Measurements from ENCODE around the gene OR52L1. TPM values are rescaled to one million over a fixed set of nuclear protein-coding genes. Genes with fewer than 3 reads are reported as not detected.
"Not testable (repeated sequence)": the region's sequence is repeated elsewhere in the genome, so short reads cannot be mapped to it uniquely, and the experiment has no call there.

The OR52L1 gene
- total and polyA plus RNA-seq, 5 donors from 2014 or later, result not detected

DNA sequence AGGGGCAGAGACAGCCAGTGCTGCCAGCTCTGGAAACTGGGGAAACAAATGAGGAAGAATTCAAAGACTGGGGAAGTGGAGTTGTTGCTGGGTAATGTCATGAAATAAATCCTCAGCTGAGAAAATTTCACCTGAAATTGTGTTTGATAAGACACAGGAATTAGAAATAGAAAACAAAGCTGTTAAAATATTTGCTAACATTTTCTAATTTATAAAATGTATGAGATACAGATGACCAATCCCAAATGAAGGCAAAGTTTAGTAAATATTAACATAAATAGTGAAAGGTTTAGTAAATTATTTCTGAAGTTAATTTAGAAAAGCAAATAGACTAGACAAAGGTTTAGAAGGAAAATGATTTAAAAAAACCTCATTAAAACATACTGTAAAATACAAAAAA is 18.4 kb downstream of the OR52L1 start, which contains the start of gene OR56A5:
Gene OR56A5, minus strand, starts transcription at position 101 of the 400 bp plus-strand sequence. Its CDS starts 0 bp downstream, at position 101.
- no peaks in the 10 kb centered on the region for H3K36me3 ChIP-seq (ENCODE audit: control insufficient read depth, insufficient read depth, low read length)
- no peak within 1 kb of the TSS for H3K27ac ChIP-seq (ENCODE audit: insufficient read depth, low read length, poor library complexity, severe bottlenecking)
- Mint-ChIP-seq H3K9me3 (peaks cover 0 to 9% (median 7%) of the 10 kb centered on the region in 7 donors), H3K4me1 (no peaks in the 10 kb centered on the region), H3K27ac (no peak within 1 kb of the TSS), H3K27me3 (no peaks in the 10 kb centered on the region), H3K4me3 (no peak within 1 kb of the TSS), H3K36me3 (no peaks in the 10 kb centered on the region)
- H3K4me1 ChIP-seq (ENCODE audit: control insufficient read depth, insufficient read depth, low read length, poor library complexity, severe bottlenecking), result no peaks in the 10 kb centered on the region
- H3K27me3 ChIP-seq (ENCODE audit: control insufficient read depth, insufficient read depth, low read length), result peaks cover 3% of the 10 kb centered on the region
- no peak for DNase-seq
- no peak within 1 kb of the TSS for H3K4me3 ChIP-seq (ENCODE audit: low read depth, low read length)
- H3K9me3 ChIP-seq (ENCODE audit: control insufficient read depth in 2 of 2, low read length in 2 of 2), result peaks cover 0 to 3% of the 10 kb centered on the region in 2 experiments
- ATAC-seq (ENCODE audit: low read depth in 2 of 2), result no peak

DNA sequence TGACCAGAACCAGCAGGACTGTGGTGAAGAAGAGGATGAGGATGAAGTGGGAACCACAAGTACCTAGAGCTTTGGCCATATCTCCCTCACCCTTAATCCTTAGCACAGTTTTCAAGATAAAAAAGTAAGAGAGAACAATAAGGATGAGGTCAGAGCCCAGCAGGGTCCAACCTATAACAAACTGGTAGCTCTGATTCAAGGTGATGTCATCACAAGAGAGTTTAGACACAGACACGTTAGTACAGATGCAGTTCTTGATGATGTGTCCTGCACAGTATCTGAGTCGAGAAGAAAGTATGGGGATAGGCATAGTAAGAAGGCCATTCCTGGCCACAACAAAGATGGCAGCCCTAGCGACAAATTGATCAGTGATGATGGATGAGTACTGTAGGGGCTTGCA is 19.1 kb downstream of the OR52L1 start:
- no peaks in the 10 kb centered on the region for H3K27me3 Mint-ChIP-seq
- no peak for DNase-seq
- H3K27ac Mint-ChIP-seq, result no peak overlapping the region

DNA sequence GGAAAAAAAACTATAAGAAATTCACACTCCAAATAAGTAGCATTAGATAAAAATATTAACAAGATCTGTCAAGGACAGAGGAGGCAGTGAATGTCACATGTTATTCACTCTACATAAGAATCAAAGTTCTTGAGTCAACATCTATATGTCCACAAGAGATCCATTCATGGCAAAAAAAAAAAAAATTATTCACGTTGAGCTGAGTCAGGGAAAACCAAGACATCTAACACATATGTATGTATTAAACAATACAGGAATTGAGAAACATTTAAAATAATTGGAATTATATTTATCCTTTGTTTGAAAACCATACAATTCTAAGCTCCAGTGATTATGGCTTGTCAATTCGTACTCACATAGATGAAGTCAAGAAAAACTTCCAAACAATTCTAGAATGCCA is 19.8 kb downstream of the OR52L1 start:
- no peak overlapping the region for H3K4me3 ChIP-seq (ENCODE audit: low read depth, low read length)
- H3K27me3 Mint-ChIP-seq, result no peaks in the 10 kb centered on the region
- no peaks in the 10 kb centered on the region for H3K4me1 Mint-ChIP-seq
- no peak overlapping the region for H3K27ac ChIP-seq (ENCODE audit: insufficient read depth, low read length, poor library complexity, severe bottlenecking)
- H3K9me3 ChIP-seq (ENCODE audit: control insufficient read depth in 2 of 2, low read length in 2 of 2), result peaks cover 2 to 7% of the 10 kb centered on the region in 2 experiments
- DNase-seq (no peak), ATAC-seq (ENCODE audit: low read depth in 2 of 2) (no peak)
- H3K9me3 Mint-ChIP-seq, result peaks cover 1 to 19% (median 9%) of the 10 kb centered on the region in 7 donors
- H3K36me3 Mint-ChIP-seq, result no peaks in the 10 kb centered on the region
- no peaks in the 10 kb centered on the region for H3K4me1 ChIP-seq (ENCODE audit: control insufficient read depth, insufficient read depth, low read length, poor library complexity, severe bottlenecking)
- H3K27me3 ChIP-seq (ENCODE audit: control insufficient read depth, insufficient read depth, low read length), result peaks cover 3% of the 10 kb centered on the region
- no peak overlapping the region for H3K27ac Mint-ChIP-seq
- H3K36me3 ChIP-seq (ENCODE audit: control insufficient read depth, insufficient read depth, low read length), result no peaks in the 10 kb centered on the region
- H3K4me3 Mint-ChIP-seq, result no peak overlapping the region

More for the DNA sequence above, 19.1 kb downstream of the OR52L1 start:
- no peak for ATAC-seq (ENCODE audit: low read depth in 2 of 2)
- Histone ChIP-seq H3K36me3 (ENCODE audit: control insufficient read depth, insufficient read depth, low read length) (no peaks in the 10 kb centered on the region), H3K4me1 (ENCODE audit: control insufficient read depth, insufficient read depth, low read length, poor library complexity, severe bottlenecking) (no peaks in the 10 kb centered on the region), H3K9me3 (ENCODE audit: control insufficient read depth in 2 of 2, low read length in 2 of 2) (peaks cover 2 to 7% of the 10 kb centered on the region in 2 experiments), H3K4me3 (ENCODE audit: low read depth, low read length) (no peak overlapping the region), H3K27ac (ENCODE audit: insufficient read depth, low read length, poor library complexity, severe bottlenecking) (no peak overlapping the region), H3K27me3 (ENCODE audit: control insufficient read depth, insufficient read depth, low read length) (peaks cover 3% of the 10 kb centered on the region)
- H3K9me3 Mint-ChIP-seq, result peaks cover 1 to 15% (median 9%) of the 10 kb centered on the region in 7 donors
- H3K4me1 Mint-ChIP-seq, result no peaks in the 10 kb centered on the region
- H3K4me3 Mint-ChIP-seq, result no peak overlapping the region
- no peaks in the 10 kb centered on the region for H3K36me3 Mint-ChIP-seq

DNA sequence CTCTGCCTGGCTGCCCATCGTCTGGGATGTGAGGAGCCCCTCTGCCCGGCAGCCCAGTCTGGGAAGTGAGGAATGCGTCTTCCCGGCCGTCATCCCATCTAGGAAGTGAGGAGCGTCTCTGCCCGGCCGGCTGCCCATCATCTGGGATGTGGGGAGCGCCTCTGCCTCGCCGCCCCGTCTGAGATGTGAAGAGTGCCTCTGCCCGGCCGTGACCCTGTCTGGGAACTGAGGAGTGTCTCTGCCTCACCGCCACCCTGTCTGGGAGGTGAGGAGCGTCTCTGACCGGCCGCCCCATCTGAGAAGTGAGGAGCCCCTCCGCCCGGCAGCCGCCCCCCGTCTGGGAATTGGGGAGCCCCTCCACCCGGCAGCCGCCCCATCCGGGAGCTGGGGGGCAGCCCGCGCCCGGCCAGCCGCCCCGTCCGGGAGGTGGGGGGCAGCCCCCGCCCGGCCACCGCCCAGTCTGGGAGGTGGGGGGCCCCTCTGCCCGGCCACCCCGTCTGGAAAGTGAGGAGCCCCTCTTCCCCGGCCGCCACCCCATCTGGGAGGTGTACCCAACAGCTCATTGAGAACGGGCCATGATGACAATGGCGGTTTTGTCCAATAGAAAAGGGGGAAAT is 26.0 kb downstream of the OR52L1 start:
- H3K4me3 Mint-ChIP-seq; ATAC-seq (ENCODE audit: low read depth in 2 of 2); DNase-seq; H3K4me1 Mint-ChIP-seq; H3K9me3 ChIP-seq (ENCODE audit: control insufficient read depth in 2 of 2, low read length in 2 of 2); H3K36me3 Mint-ChIP-seq; H3K27me3 Mint-ChIP-seq; H3K27me3 ChIP-seq (ENCODE audit: control insufficient read depth, insufficient read depth, low read length); H3K4me3 ChIP-seq (ENCODE audit: low read depth, low read length); H3K4me1 ChIP-seq (ENCODE audit: control insufficient read depth, insufficient read depth, low read length, poor library complexity, severe bottlenecking); H3K27ac ChIP-seq (ENCODE audit: insufficient read depth, low read length, poor library complexity, severe bottlenecking); H3K36me3 ChIP-seq (ENCODE audit: control insufficient read depth, insufficient read depth, low read length); H3K27ac Mint-ChIP-seq: not testable (repeated sequence)
- H3K9me3 Mint-ChIP-seq, result peaks cover 1 to 29% (median 11%) of the 10 kb centered on the region in 7 donors

DNA sequence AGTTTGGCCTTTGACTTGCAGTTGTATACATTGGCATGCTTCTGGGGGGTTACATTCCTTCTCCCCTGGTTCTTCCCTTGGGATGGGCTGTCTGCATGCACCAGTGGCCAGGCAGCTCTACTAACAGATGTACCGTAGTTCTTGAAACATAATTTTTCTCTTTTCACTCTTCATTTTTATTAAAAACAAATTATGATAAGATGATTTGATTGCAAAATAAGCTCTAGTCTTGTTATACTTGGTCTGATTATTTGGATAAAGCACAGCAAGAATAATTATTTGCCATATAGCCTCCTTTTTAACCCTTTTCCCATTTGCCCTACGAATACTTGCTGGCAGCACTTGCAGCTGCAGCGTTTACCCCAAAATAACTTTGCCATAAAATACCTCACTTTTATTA is 31.2 kb downstream of the OR52L1 start:
- Mint-ChIP-seq H3K36me3 (no peaks in the 10 kb centered on the region), H3K9me3 (peaks cover 0 to 7% (median 3%) of the 10 kb centered on the region in 7 donors), H3K4me1 (no peaks in the 10 kb centered on the region), H3K27ac (no peak overlapping the region), H3K27me3 (no peaks in the 10 kb centered on the region), H3K4me3 (no peak overlapping the region)
- Histone ChIP-seq H3K27me3 (ENCODE audit: control insufficient read depth, insufficient read depth, low read length) (no peaks in the 10 kb centered on the region), H3K36me3 (ENCODE audit: control insufficient read depth, insufficient read depth, low read length) (no peaks in the 10 kb centered on the region), H3K4me3 (ENCODE audit: low read depth, low read length) (no peak overlapping the region), H3K9me3 (ENCODE audit: control insufficient read depth in 2 of 2, low read length in 2 of 2) (no peaks in the 10 kb centered on the region), H3K4me1 (ENCODE audit: control insufficient read depth, insufficient read depth, low read length, poor library complexity, severe bottlenecking) (no peaks in the 10 kb centered on the region), H3K27ac (ENCODE audit: insufficient read depth, low read length, poor library complexity, severe bottlenecking) (no peak overlapping the region)
- no peak for DNase-seq
- no peak for ATAC-seq (ENCODE audit: low read depth in 2 of 2)

DNA sequence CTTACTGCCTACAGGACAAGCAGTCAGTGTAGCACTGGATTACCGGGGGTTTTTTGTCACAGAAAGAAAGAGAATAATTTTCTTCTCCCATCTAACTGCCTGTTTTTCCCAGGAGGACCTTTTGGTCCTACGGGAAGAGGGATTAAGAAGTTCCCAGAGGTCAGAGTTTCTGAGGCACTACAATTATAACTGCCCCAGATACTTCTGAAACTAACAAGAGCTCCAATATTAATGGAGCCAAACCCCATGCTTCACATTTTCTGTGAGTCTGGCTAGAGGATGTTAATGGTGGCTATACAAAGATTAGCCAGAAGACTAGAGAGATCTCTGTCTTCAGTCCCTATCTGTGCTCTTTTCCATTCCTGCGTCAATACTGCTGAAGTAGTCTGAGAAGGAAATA is 44.8 kb downstream of the OR52L1 start, which contains the start of gene OR56A3:
Gene OR56A3, plus strand, starts transcription at position 301 of the 400 bp plus-strand sequence. CDS start 5,096 bp downstream, outside the sequence.
- Histone ChIP-seq H3K4me3 (ENCODE audit: low read depth, low read length) (no peak within 1 kb of the TSS), H3K36me3 (ENCODE audit: control insufficient read depth, insufficient read depth, low read length) (no peaks in the 10 kb centered on the region), H3K9me3 (ENCODE audit: control insufficient read depth in 2 of 2, low read length in 2 of 2) (no peaks in the 10 kb centered on the region), H3K27ac (ENCODE audit: insufficient read depth, low read length, poor library complexity, severe bottlenecking) (no peak within 1 kb of the TSS), H3K27me3 (ENCODE audit: control insufficient read depth, insufficient read depth, low read length) (no peaks in the 10 kb centered on the region), H3K4me1 (ENCODE audit: control insufficient read depth, insufficient read depth, low read length, poor library complexity, severe bottlenecking) (no peaks in the 10 kb centered on the region)
- Mint-ChIP-seq H3K4me3 (no peak within 1 kb of the TSS), H3K4me1 (no peaks in the 10 kb centered on the region), H3K27ac (no peak within 1 kb of the TSS), H3K9me3 (peaks cover 0 to 5% (median 0%) of the 10 kb centered on the region in 7 donors), H3K27me3 (no peaks in the 10 kb centered on the region), H3K36me3 (no peaks in the 10 kb centered on the region)
- DNase-seq (no peak), ATAC-seq (ENCODE audit: low read depth in 2 of 2) (no peak)

DNA sequence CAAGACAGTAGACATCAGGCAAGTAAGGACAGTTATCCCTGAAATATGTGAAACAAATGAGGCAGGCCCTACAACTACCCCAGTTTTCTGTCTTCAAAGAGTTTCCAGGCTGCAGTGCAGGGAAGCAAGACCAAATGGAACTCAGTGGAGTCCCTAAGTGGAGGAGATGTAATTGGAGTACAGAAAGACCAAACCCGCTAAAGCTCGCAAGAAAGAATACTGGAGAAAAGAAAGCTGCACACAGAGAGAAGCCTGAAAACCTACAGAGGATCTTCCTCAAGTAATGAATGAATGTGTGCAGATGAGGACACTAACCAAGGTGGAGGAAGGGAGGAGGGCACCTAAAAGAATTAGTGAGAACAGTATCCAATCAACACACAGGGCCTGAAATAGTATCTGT is 46.0 kb downstream of the OR52L1 start:
- Histone ChIP-seq H3K4me1 (ENCODE audit: control insufficient read depth, insufficient read depth, low read length, poor library complexity, severe bottlenecking) (no peaks in the 10 kb centered on the region), H3K27me3 (ENCODE audit: control insufficient read depth, insufficient read depth, low read length) (no peaks in the 10 kb centered on the region), H3K4me3 (ENCODE audit: low read depth, low read length) (no peak overlapping the region), H3K27ac (ENCODE audit: insufficient read depth, low read length, poor library complexity, severe bottlenecking) (no peak overlapping the region), H3K36me3 (ENCODE audit: control insufficient read depth, insufficient read depth, low read length) (no peaks in the 10 kb centered on the region), H3K9me3 (ENCODE audit: control insufficient read depth in 2 of 2, low read length in 2 of 2) (no peaks in the 10 kb centered on the region)
- Mint-ChIP-seq H3K27ac (no peak overlapping the region), H3K4me1 (no peaks in the 10 kb centered on the region), H3K9me3 (peaks cover 0 to 6% (median 0%) of the 10 kb centered on the region in 7 donors), H3K4me3 (no peak overlapping the region), H3K27me3 (no peaks in the 10 kb centered on the region), H3K36me3 (no peaks in the 10 kb centered on the region)
- DNase-seq, result no peak
- ATAC-seq (ENCODE audit: low read depth in 2 of 2), result no peak

DNA sequence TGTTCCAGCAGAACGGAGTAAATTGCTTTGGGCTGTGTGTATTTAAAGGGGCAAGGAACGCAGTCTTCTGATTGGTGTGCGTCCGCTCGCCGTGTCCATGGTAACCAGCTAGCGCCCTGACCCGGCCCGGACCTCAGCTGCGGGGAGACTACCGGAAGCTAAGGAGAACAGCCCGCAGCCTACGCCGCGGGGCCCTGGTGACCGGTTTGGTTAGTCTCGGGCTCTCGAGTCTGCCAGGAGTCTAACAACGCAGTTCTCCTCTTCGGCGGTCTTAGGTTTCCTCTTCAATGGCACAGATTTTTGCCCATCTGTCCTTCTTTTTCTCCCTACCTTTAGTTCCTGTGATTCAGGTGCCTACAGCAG is 48.2 kb downstream of the OR52L1 start:
- ATAC-seq (ENCODE audit: low read depth in 2 of 2) (no peak), DNase-seq (no peak)
- no peaks in the 10 kb centered on the region for H3K27me3 ChIP-seq (ENCODE audit: control insufficient read depth, insufficient read depth, low read length)
- H3K4me3 ChIP-seq (ENCODE audit: low read depth, low read length), result no peak overlapping the region
- peaks cover 0 to 6% (median 2%) of the 10 kb centered on the region in 7 donors for H3K9me3 Mint-ChIP-seq
- H3K4me1 Mint-ChIP-seq, result no peaks in the 10 kb centered on the region
- H3K27ac Mint-ChIP-seq, result no peak overlapping the region
- H3K27ac ChIP-seq (ENCODE audit: insufficient read depth, low read length, poor library complexity, severe bottlenecking), result no peak overlapping the region
- H3K4me1 ChIP-seq (ENCODE audit: control insufficient read depth, insufficient read depth, low read length, poor library complexity, severe bottlenecking), result no peaks in the 10 kb centered on the region
- no peak overlapping the region for H3K4me3 Mint-ChIP-seq
- H3K36me3 Mint-ChIP-seq, result no peaks in the 10 kb centered on the region
- H3K27me3 Mint-ChIP-seq, result no peaks in the 10 kb centered on the region
- H3K36me3 ChIP-seq (ENCODE audit: control insufficient read depth, insufficient read depth, low read length), result no peaks in the 10 kb centered on the region
- H3K9me3 ChIP-seq (ENCODE audit: control insufficient read depth in 2 of 2, low read length in 2 of 2), result no peaks in the 10 kb centered on the region
